Sigmoid colon (tissue), 7 donors: Measurements from ENCODE around the gene LTBP1. TPM values are rescaled to one million over a fixed set of nuclear protein-coding genes. Genes with fewer than 3 reads are reported as not detected.
"Not testable (repeated sequence)": the region's sequence is repeated elsewhere in the genome, so short reads cannot be mapped to it uniquely, and the experiment has no call there.

Source experiments
- DNase-seq: peaks from one replicate; pipeline ENCODE4 v3.0.0-alpha.2; 2019
- H3K27ac ChIP-seq, 4 donors: fragments of 200-600 bp; sonication (generic); one replicate each; pipeline ENCODE4 v1.5.1; 2016 to 2019; ENCODE audit warnings: mild to moderate bottlenecking in 1 of 4
- H3K27me3 ChIP-seq, 3 donors: fragments of 200-600 bp; sonication (generic); one replicate each; pipeline ENCODE4 v1.5.1; 2019; ENCODE audit warnings: mild to moderate bottlenecking in 1 of 3
- H3K36me3 ChIP-seq, 4 donors: fragments of 200-600 bp; sonication (generic); one replicate each; pipeline ENCODE4 v1.5.1; 2016 to 2019
- H3K4me1 ChIP-seq, 4 donors: fragments of 200-600 bp; sonication (generic); one replicate each; pipeline ENCODE4 v1.5.1; 2017 to 2019
- H3K4me3 ChIP-seq, 4 donors: fragments of 200-600 bp; sonication (generic); one replicate each; pipeline ENCODE4 v1.5.1; 2017 to 2019; ENCODE audit warnings: mild to moderate bottlenecking in 2 of 4, moderate library complexity in 1 of 4
- H3K9me3 ChIP-seq, 4 donors: fragments of 200-600 bp in 3 of 4; sonication (generic) in 3 of 4; one replicate each; pipeline versions ENCODE4 v1.5.1 to v1.6.1; 2013 to 2019
- EP300 ChIP-seq, 4 donors: sonication (generic); formaldehyde crosslinking; IDR thresholded peaks; one replicate each; pipeline ENCODE4 v1.6.1; 2017; ENCODE audit warnings: antibody characterized with exemption in 4 of 4
- POLR2A ChIP-seq, 2 donors: fragments of 450-650 bp; IDR thresholded peaks; one replicate each; pipeline ENCODE4 v1.6.1; 2016; ENCODE audit warnings: antibody characterized with exemption in 2 of 2, mild to moderate bottlenecking in 2 of 2, moderate library complexity in 2 of 2
- POLR2AphosphoS5 ChIP-seq, 4 donors: sonication (generic); formaldehyde crosslinking; IDR thresholded peaks; one replicate each; pipeline ENCODE4 v1.6.1; 2017; ENCODE audit warnings: antibody characterized with exemption in 4 of 4
- WGBS, 2 donors: extraction: QIAGEN DNeasy Blood & Tissue Kit; methylation state at CpG; one replicate each; pipeline ENCODE4 v1.1.7; 2013; 5-methylcytosine and 5-hydroxymethylcytosine counted together
- intact Hi-C: fragments of 100-400 bp; cut with DNase I; formaldehyde crosslinking; loops from one replicate; pipeline ENCODE4 v1.15.1; 2023
- polyA plus RNA-seq, 3 donors: library from polyadenylated mRNA; stranded (reverse); fragments of 200-250 nt; gene quantifications; one replicate each; pipeline ENCODE4 v1.2.3, GENCODE V29; 2013
- total RNA-seq, 4 donors: library from RNA; depleted of rRNA; stranded (reverse); fragments of >200 nt; gene quantifications; one replicate each; pipeline ENCODE4 v1.1.0, GENCODE V29; 2016
- TF ChIP-seq, protein P1 (sequence below), 4 experiments: fragments of 450-650 bp in 3 of 4; fragments of 200-600 bp in 1 of 4; IDR thresholded peaks; one replicate each; pipeline ENCODE4 v1.5.1; 2016 to 2019; ENCODE audit warnings: antibody characterized with exemption in 4 of 4, mild to moderate bottlenecking in 3 of 4, moderate library complexity in 2 of 4
- donor health status: healthy with polysubstance abuse.
- donor health status: Bipolar disorder and iron deficiency.
- donor health status: healthy.

LTBP1 gene
- total and polyA plus RNA-seq, 7 donors, result 3.0 to 102 (median 34.2) TPM

DNA sequence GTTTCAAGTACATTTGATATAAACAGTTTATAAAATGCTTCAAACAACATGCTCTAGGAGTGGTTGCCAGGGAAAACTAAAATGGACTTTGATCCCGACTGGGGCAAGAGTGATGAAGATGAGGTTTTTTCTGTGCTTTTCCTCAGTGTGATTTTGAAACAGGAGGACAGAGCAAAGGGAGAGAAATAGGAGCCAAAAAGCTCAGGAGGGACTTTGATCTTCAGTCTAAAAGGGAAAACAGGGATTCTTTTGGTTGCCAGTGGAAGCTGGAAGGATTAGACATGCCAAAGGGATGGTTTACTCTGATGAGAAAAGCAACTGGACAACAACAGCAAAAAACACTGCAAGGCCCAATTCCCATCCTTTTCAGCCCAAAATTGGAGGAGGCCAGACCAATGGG lies 95.5 kb downstream of the LTBP1 start:
- H3K9me3 ChIP-seq, result no peaks in the 10 kb centered on the region
- H3K27ac ChIP-seq, result peak overlapping the region in 3 of 4 donors; percentile 27 to 71 (median 58)
- TF ChIP-seq POLR2AphosphoS5 (IDR thresholded peaks at IDR 0.05) (no peak), EP300 (IDR thresholded peaks at IDR 0.05) (no peak), POLR2A (IDR thresholded peaks at IDR 0.05) (no peak)
- TF ChIP-seq, protein P1, sequence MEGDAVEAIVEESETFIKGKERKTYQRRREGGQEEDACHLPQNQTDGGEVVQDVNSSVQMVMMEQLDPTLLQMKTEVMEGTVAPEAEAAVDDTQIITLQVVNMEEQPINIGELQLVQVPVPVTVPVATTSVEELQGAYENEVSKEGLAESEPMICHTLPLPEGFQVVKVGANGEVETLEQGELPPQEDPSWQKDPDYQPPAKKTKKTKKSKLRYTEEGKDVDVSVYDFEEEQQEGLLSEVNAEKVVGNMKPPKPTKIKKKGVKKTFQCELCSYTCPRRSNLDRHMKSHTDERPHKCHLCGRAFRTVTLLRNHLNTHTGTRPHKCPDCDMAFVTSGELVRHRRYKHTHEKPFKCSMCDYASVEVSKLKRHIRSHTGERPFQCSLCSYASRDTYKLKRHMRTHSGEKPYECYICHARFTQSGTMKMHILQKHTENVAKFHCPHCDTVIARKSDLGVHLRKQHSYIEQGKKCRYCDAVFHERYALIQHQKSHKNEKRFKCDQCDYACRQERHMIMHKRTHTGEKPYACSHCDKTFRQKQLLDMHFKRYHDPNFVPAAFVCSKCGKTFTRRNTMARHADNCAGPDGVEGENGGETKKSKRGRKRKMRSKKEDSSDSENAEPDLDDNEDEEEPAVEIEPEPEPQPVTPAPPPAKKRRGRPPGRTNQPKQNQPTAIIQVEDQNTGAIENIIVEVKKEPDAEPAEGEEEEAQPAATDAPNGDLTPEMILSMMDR (IDR thresholded peaks at IDR 0.05), result no peak
- H3K4me3 ChIP-seq, result no peak overlapping the region
- 54 to 73% methylated on average over 1 of the region's 1 CpG for WGBS, 2 donors
- H3K27me3 ChIP-seq, result no peaks in the 10 kb centered on the region
- no peak for DNase-seq
- H3K4me1 ChIP-seq, result peaks cover 0 to 19% (median 11%) of the 10 kb centered on the region in 4 donors
- H3K36me3 ChIP-seq, result no peaks in the 10 kb centered on the region
- intact Hi-C loops, result no loop called here

DNA sequence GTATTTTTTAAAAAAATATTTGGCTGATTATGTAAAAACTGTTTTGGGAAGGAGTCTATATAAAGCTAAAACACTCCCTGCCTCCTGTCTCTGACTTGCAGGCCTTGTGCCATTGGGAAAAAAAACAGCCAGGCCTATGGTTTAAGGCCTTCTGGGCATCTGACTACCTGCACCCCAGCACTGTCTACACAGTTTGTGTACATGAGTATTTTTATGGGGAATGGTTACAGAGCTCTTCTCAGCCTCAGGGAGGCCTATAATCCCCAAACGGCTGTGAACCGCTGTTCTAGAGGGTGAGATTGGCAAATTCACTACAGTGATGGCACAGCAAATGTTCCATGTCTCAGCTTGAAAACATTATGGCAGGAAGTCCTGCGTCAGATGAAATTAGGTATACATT lies 96.1 kb downstream of the LTBP1 start:
- TF ChIP-seq POLR2A (IDR thresholded peaks at IDR 0.05) (no peak), EP300 (IDR thresholded peaks at IDR 0.05) (no peak), POLR2AphosphoS5 (IDR thresholded peaks at IDR 0.05) (no peak)
- TF ChIP-seq, protein P1 (IDR thresholded peaks at IDR 0.05), result no peak
- 93 to 94% methylated on average over 3 of the region's 3 CpGs for WGBS, 2 donors
- H3K36me3 ChIP-seq, result no peaks in the 10 kb centered on the region
- H3K4me3 ChIP-seq, result no peak overlapping the region
- H3K4me1 ChIP-seq, result peaks cover 0 to 20% (median 13%) of the 10 kb centered on the region in 4 donors
- peak overlapping the region in 3 of 4 donors; percentile 27 to 71 (median 58) for H3K27ac ChIP-seq
- intact Hi-C loops, result no loop called here
- no peaks in the 10 kb centered on the region for H3K27me3 ChIP-seq
- H3K9me3 ChIP-seq, result no peaks in the 10 kb centered on the region
- no peak for DNase-seq

DNA sequence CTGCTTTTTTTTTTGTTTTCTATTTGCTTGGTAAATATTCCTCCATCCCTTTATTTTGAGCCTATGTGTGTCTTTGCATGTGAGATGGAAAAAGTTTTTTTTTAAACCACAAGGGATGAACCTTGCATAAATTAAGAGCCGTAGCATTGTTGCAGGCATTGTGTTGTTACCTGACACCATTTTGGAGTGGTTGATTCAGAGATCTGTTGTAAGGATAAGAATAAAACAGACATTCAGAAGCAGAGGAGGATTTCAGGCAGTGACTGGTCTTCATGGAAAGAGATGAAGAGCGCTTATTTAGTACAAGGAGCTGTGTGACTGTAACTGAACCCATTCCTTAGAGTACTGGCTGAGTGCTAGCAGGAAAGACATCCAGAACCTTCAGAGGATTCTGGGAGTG lies 101.2 kb downstream of the LTBP1 start:
- no peak overlapping the region for H3K4me3 ChIP-seq
- WGBS, 2 donors, result 45 to 63% methylated on average over 2 of the region's 2 CpGs
- no peak for DNase-seq
- H3K4me1 ChIP-seq, result peaks cover 0 to 25% (median 13%) of the 10 kb centered on the region in 4 donors
- no peaks in the 10 kb centered on the region for H3K27me3 ChIP-seq
- H3K27ac ChIP-seq, result peak overlapping the region in 1 of 4 donors; percentile 22
- H3K9me3 ChIP-seq, result no peaks in the 10 kb centered on the region
- TF ChIP-seq EP300 (IDR thresholded peaks at IDR 0.05), result no peak
- H3K36me3 ChIP-seq, result no peaks in the 10 kb centered on the region
- intact Hi-C loops, result no loop called here

DNA sequence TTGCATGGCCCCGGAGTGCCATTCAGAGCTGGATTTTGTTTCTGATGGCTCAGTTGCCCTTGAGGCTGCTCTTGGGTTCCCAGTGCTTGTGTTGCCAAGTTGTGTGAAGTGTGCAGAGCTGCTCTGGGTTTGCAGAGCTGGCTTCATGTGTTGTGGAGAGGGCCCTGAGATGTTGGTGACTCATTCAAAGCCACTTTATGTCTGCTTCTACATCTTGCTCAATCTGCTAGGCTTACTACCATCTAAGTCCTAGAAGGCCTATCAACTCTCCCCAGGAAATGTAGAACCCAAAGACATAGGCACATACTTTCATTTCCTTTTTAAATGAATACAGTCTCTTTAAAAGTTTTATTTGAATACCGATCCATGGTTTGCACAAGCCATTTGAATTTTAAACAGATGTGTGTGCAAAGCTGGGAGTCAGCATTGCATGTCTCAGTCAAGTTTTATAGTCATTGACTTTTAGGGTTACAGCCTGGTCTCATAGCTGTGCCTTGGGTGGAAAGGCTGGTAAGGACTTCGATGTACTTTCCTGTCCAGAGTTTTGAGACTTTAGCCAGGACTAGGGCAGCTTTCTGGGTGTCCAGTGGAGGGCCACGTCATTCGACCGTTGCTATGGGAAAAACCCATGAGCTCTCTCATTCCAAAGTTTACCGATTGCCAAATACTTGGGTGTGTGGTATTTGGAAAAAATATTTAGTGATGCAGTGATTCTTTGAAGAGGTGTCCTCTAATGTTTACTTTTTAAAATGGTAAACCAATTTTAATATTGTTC lies 105.0 kb downstream of the LTBP1 start:
- Histone ChIP-seq H3K4me1 (peaks cover 0 to 23% (median 13%) of the 10 kb centered on the region in 4 donors), H3K4me3 (no peak overlapping the region), H3K36me3 (no peaks in the 10 kb centered on the region), H3K27ac (peak overlapping the region in 2 of 4 donors; percentile 58 to 63), H3K9me3 (no peaks in the 10 kb centered on the region), H3K27me3 (no peaks in the 10 kb centered on the region)
- DNase-seq, result no peak
- WGBS, 2 donors, result 85 to 89% methylated on average over 7 of the region's 7 CpGs
- intact Hi-C loops, result no loop called here
- TF ChIP-seq EP300 (IDR thresholded peaks at IDR 0.05), result no peak
- no peak for TF ChIP-seq POLR2A (IDR thresholded peaks at IDR 0.05)
- TF ChIP-seq, protein P1 (IDR thresholded peaks at IDR 0.05), result no peak
- TF ChIP-seq POLR2AphosphoS5 (IDR thresholded peaks at IDR 0.05), result no peak

DNA sequence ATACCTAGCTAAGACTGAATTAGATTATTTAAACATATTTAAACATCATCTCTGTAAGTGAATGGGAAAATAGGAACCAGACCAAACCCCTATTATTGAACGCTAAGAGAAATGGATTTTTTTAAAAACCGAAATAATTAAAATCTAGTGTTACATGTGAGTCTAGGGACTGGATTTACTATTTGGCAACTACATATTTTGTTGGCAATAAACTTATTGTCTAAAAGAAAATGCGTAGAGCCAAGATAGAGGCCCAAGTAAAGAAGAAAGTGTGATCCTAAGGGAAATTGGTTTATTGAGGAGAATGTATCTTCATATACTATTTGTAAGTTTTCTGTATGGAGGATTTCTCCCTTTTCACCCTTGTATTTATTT lies 105.6 kb downstream of the LTBP1 start:
- DNase-seq, result no peak
- Histone ChIP-seq H3K27me3 (no peaks in the 10 kb centered on the region), H3K9me3 (no peaks in the 10 kb centered on the region), H3K27ac (peak overlapping the region in 2 of 4 donors; percentile 58 to 63), H3K4me3 (no peak overlapping the region), H3K36me3 (no peaks in the 10 kb centered on the region), H3K4me1 (peaks cover 0 to 23% (median 13%) of the 10 kb centered on the region in 4 donors)
- intact Hi-C loops, result no loop called here
- TF ChIP-seq POLR2AphosphoS5 (IDR thresholded peaks at IDR 0.05) (no peak), POLR2A (IDR thresholded peaks at IDR 0.05) (no peak), EP300 (IDR thresholded peaks at IDR 0.05) (no peak)
- TF ChIP-seq, protein P1 (IDR thresholded peaks at IDR 0.05), result no peak
- 96% methylated on average over 3 of the region's 3 CpGs for WGBS, 2 donors

DNA sequence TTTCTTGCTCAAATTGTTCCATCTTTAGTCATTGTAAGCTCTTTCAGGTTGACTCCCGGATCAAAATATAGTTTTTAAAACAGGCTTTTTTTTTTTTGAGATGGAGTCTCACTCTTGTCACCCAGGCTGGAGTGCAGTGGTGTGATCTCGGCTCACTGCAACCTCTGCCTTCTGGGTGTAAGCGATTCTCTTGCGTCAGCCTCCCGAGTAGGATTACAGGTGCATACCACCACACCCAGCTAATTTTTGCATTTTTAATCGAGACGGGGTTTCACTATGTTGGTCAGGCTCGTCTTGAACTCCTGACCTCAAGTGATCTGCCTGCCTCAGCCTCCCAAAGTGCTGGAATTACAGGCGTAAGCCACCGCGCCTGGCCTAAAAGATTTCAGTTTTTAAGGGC lies 106.0 kb downstream of the LTBP1 start:
- H3K4me3 ChIP-seq, H3K27me3 ChIP-seq, intact Hi-C loops, H3K9me3 ChIP-seq, H3K36me3 ChIP-seq, DNase-seq: not testable (repeated sequence)
- WGBS, 2 donors, result 95 to 97% methylated on average over 11 of the region's 11 CpGs
- H3K4me1 ChIP-seq, result peaks cover 0 to 22% (median 11%) of the 10 kb centered on the region in 4 donors
- peak overlapping the region in 1 of 4 donors; percentile 58 for H3K27ac ChIP-seq
